H1 (cell line): ENCODE measurements around the gene NKAIN2. TPM values are rescaled to one million over a fixed set of nuclear protein-coding genes. Genes with fewer than 3 reads are reported as not detected.

Experiments
- CTCF ChIA-PET: fragments of 300-600 bp; sonication (Branson Sonifier 250); formaldehyde crosslinking; loops from one replicate; lab custom pipeline; 2021; ENCODE audit not compliant: partially characterized antibody; lab: Charles Lee
- POLR2A ChIA-PET: fragments of 300-600 bp; sonication (Branson Sonifier 250); formaldehyde crosslinking; loops from one replicate; lab custom pipeline; 2021; ENCODE audit warnings: inconsistent platforms; ENCODE audit not compliant: partially characterized antibody; lab: Charles Lee
- DNase-seq, 2 experiments: peaks; one replicate each; pipeline versions ENCODE4 v3.0.0 to v3.0.0-alpha.2; 2010 to 2022; ENCODE audit warnings: low spot score in 2 of 2, low read depth in 1 of 2, mixed read lengths in 1 of 2
- FAIRE-seq: peaks from 2 replicates; lab custom pipeline; 2011; peaks lifted over from hg19 to GRCh38; lab: Jason Lieb, UNC
- H2AFZ ChIP-seq: 2 replicates; pipeline ENCODE4 v1.8.1; 2012; ENCODE audit warnings: low read length, inconsistent platforms
- H2AK5ac ChIP-seq: 2 replicates; pipeline ENCODE4 v1.6.1; 2013; ENCODE audit warnings: low read depth, low read length
- H2BK120ac ChIP-seq: replicated peaks from 2 replicates; pipeline ENCODE3; 2013; ENCODE audit warnings: low read depth, low read length, inconsistent platforms
- H2BK12ac ChIP-seq: 2 replicates; pipeline ENCODE4 v1.6.1; 2013; ENCODE audit warnings: low read depth, low read length
- H2BK15ac ChIP-seq: 2 replicates; pipeline ENCODE4 v1.6.1; 2013; ENCODE audit warnings: low read length
- H2BK20ac ChIP-seq: 2 replicates; pipeline ENCODE4 v1.6.1; 2013; ENCODE audit warnings: low read length
- H2BK5ac ChIP-seq: 2 replicates; pipeline ENCODE4 v1.6.1; 2013; ENCODE audit warnings: low read depth, low read length
- H3K14ac ChIP-seq: 2 replicates; pipeline ENCODE4 v1.6.1; 2013; ENCODE audit warnings: inconsistent platforms; ENCODE audit not compliant: insufficient read length
- H3K18ac ChIP-seq: 2 replicates; pipeline ENCODE4 v1.6.1; 2013; ENCODE audit warnings: low read length; ENCODE audit errors: extremely low read depth
- H3K23ac ChIP-seq: 2 replicates; pipeline ENCODE4 v1.6.1; 2013; ENCODE audit warnings: inconsistent platforms; ENCODE audit not compliant: insufficient read length
- H3K23me2 ChIP-seq: 2 replicates; pipeline ENCODE4 v1.6.1; 2013; ENCODE audit warnings: low read depth, low read length
- H3K27ac ChIP-seq: 2 replicates; pipeline ENCODE4 v1.6.1; 2011; ENCODE audit warnings: low read depth, low read length, inconsistent platforms
- H3K27me3 ChIP-seq, 4 experiments: replicated peaks in 1 of 4; 1 replicate in 1 of 4; 2 replicates in 3 of 4; pipeline versions ENCODE4 v1.6.1 to v1.8.1; 2011 to 2013; ENCODE audit warnings: low read length in 3 of 4, mild to moderate bottlenecking in 3 of 4, inconsistent platforms in 2 of 4, mixed read lengths in 2 of 4, moderate library complexity in 1 of 4; ENCODE audit not compliant: control insufficient read depth in 3 of 4, insufficient read depth in 3 of 4; ENCODE audit errors: extremely low read depth in 1 of 4
- H3K36me3 ChIP-seq, 4 experiments: 2 replicates each; pipeline versions ENCODE4 v1.6.1 to v1.8.1; 2011 to 2013; ENCODE audit warnings: mild to moderate bottlenecking in 4 of 4, low read length in 3 of 4, moderate library complexity in 2 of 4, control low read depth in 1 of 4, inconsistent platforms in 1 of 4; ENCODE audit not compliant: insufficient read depth in 4 of 4, control insufficient read depth in 2 of 4
- H3K4ac ChIP-seq: replicated peaks from 2 replicates; pipeline ENCODE3; 2013; ENCODE audit warnings: low read length, low read depth, mixed read lengths, inconsistent platforms; ENCODE audit not compliant: insufficient read length
- H3K4me1 ChIP-seq, 4 experiments: replicated peaks in 1 of 4; 1 replicate in 1 of 4; 2 replicates in 3 of 4; pipeline versions ENCODE4 v1.6.1 to v1.8.1; 2011 to 2013; ENCODE audit warnings: low read length in 3 of 4, inconsistent platforms in 2 of 4, mixed read lengths in 1 of 4; ENCODE audit not compliant: insufficient read depth in 4 of 4, control insufficient read depth in 3 of 4
- H3K4me2 ChIP-seq, 2 experiments: 2 replicates each; pipeline versions ENCODE4 v1.6.1 to v1.8.1; 2011 to 2013; ENCODE audit warnings: low read depth in 2 of 2, low read length in 2 of 2, control low read depth in 1 of 2, inconsistent platforms in 1 of 2, mild to moderate bottlenecking in 1 of 2; ENCODE audit not compliant: insufficient read depth in 1 of 2
- H3K4me3 ChIP-seq, 4 experiments: fragments of 200-600, 300-600 bp in 1 of 4; sonication (generic), shearing (Covaris generic), sonication (Bioruptor Twin) in 1 of 4; 2 replicates each; pipeline versions ENCODE4 v1.5.1 to v1.8.1; 2011 to 2016; ENCODE audit warnings: low read length in 4 of 4, low read depth in 3 of 4, control low read depth in 2 of 4, inconsistent platforms in 2 of 4, mild to moderate bottlenecking in 2 of 4, mixed read lengths in 1 of 4, moderate library complexity in 1 of 4; ENCODE audit not compliant: insufficient read depth in 2 of 4; ENCODE audit errors: extremely low read depth in 1 of 4
- H3K56ac ChIP-seq: replicated peaks from 2 replicates; pipeline ENCODE3; 2013; ENCODE audit warnings: low read depth, mild to moderate bottlenecking, mixed read lengths, low read length, inconsistent platforms; ENCODE audit not compliant: insufficient read length
- H3K79me1 ChIP-seq: 2 replicates; pipeline ENCODE4 v1.6.1; 2013; ENCODE audit warnings: low read depth, low read length, control low read depth
- H3K79me2 ChIP-seq, 2 experiments: 2 replicates each; pipeline versions ENCODE4 v1.6.1 to v1.8.1; 2012 to 2013; ENCODE audit warnings: low read length in 2 of 2, mild to moderate bottlenecking in 2 of 2, inconsistent platforms in 1 of 2; ENCODE audit not compliant: insufficient read depth in 2 of 2, control insufficient read depth in 1 of 2
- H3K9ac ChIP-seq, 4 experiments: replicated peaks in 1 of 4; 1 replicate in 1 of 4; 2 replicates in 3 of 4; pipeline versions ENCODE4 v1.6.1 to v1.8.1; 2011 to 2013; ENCODE audit warnings: low read depth in 3 of 4, low read length in 3 of 4, control low read depth in 2 of 4, mild to moderate bottlenecking in 2 of 4, moderate library complexity in 2 of 4, inconsistent platforms in 1 of 4; ENCODE audit errors: extremely low read depth in 1 of 4
- H3K9me3 ChIP-seq, 2 experiments: 2 replicates each; pipeline versions ENCODE4 v1.6.1 to v1.8.1; 2012 to 2013; ENCODE audit warnings: mild to moderate bottlenecking in 2 of 2, moderate library complexity in 2 of 2, control low read depth in 1 of 2, inconsistent platforms in 1 of 2, low read depth in 1 of 2, low read length in 1 of 2, mixed read lengths in 1 of 2; ENCODE audit not compliant: insufficient read depth in 2 of 2
- H4K20me1 ChIP-seq, 2 experiments: replicated peaks in 1 of 2; 2 replicates each; pipeline versions ENCODE3 to v1.8.1; 2011 to 2013; ENCODE audit warnings: inconsistent platforms in 2 of 2, low read length in 2 of 2, mild to moderate bottlenecking in 1 of 2; ENCODE audit not compliant: insufficient read depth in 2 of 2, control insufficient read depth in 1 of 2
- H4K5ac ChIP-seq: 2 replicates; pipeline ENCODE4 v1.6.1; 2013; ENCODE audit warnings: low read length, low read depth, mixed read lengths, inconsistent platforms; ENCODE audit not compliant: insufficient read length
- H4K8ac ChIP-seq: 2 replicates; pipeline ENCODE4 v1.8.0; 2013; ENCODE audit warnings: mild to moderate bottlenecking, moderate library complexity, low read length, inconsistent platforms; ENCODE audit not compliant: insufficient read depth; ENCODE audit errors: extremely low read depth
- H4K91ac ChIP-seq: replicated peaks from 2 replicates; pipeline ENCODE3; 2013; ENCODE audit warnings: low read length, mixed read lengths, inconsistent platforms; ENCODE audit not compliant: insufficient read length
- ATF3 ChIP-seq: IDR thresholded peaks from 2 replicates; pipeline ENCODE4 v1.6.1; 2011; ENCODE audit warnings: low read depth, mild to moderate bottlenecking, low read length; ENCODE audit not compliant: insufficient read depth
- BCL11A ChIP-seq, 2 experiments: IDR thresholded peaks; one replicate each; pipeline ENCODE4 v1.6.1; 2011; ENCODE audit warnings: low read depth in 2 of 2, low read length in 2 of 2, mild to moderate bottlenecking in 2 of 2
- BRCA1 ChIP-seq: IDR thresholded peaks from 2 replicates; pipeline ENCODE4 v1.6.1; 2012; ENCODE audit warnings: low read depth, low read length, improper control_type of control experiment
- CEBPB ChIP-seq: IDR thresholded peaks from 2 replicates; pipeline ENCODE4 v1.6.1; 2012; ENCODE audit warnings: low read depth, low read length
- CHD1 ChIP-seq: IDR thresholded peaks from 2 replicates; pipeline ENCODE4 v1.6.1; 2012; ENCODE audit warnings: low read depth, low read length, improper control_type of control experiment
- CREB1 ChIP-seq: IDR thresholded peaks from 2 replicates; pipeline ENCODE4 v1.6.1; 2012; ENCODE audit warnings: inconsistent platforms
- EGR1 ChIP-seq: IDR thresholded peaks from 2 replicates; pipeline ENCODE4 v1.6.1; 2011; ENCODE audit warnings: low read depth, low read length, borderline replicate concordance
- JUN ChIP-seq: IDR thresholded peaks from 2 replicates; pipeline ENCODE4 v1.6.1; 2011; ENCODE audit warnings: low read depth, mild to moderate bottlenecking, improper control_type of control experiment, low read length
- JUND ChIP-seq: IDR thresholded peaks from 2 replicates; pipeline ENCODE4 v1.6.1; 2011; ENCODE audit warnings: mild to moderate bottlenecking, improper control_type of control experiment, low read length
- KDM5A ChIP-seq: fragments of 200-600 bp; IDR thresholded peaks from 2 replicates; pipeline ENCODE4 v1.7.1; 2012; ENCODE audit warnings: mild to moderate bottlenecking, low read length, inconsistent platforms, mixed read lengths
- NANOG ChIP-seq: IDR thresholded peaks from 2 replicates; pipeline ENCODE4 v1.6.1; 2011; ENCODE audit warnings: low read length, low read depth, mild to moderate bottlenecking, inconsistent platforms; ENCODE audit not compliant: insufficient read depth, poor library complexity, severe bottlenecking
- POLR2A ChIP-seq, 2 experiments: IDR thresholded peaks; 1 replicate in 1 of 2; 2 replicates in 1 of 2; pipeline ENCODE4 v1.6.1; 2011; ENCODE audit warnings: low read depth in 2 of 2, low read length in 2 of 2, mild to moderate bottlenecking in 2 of 2; ENCODE audit errors: control extremely low read depth in 1 of 2
- POU5F1 ChIP-seq: IDR thresholded peaks from 2 replicates; pipeline ENCODE4 v1.6.1; 2011; ENCODE audit warnings: low read depth, mild to moderate bottlenecking, low read length, moderate library complexity
- RFX5 ChIP-seq: IDR thresholded peaks from 2 replicates; pipeline ENCODE4 v1.6.1; 2011; ENCODE audit warnings: low read depth, low read length, improper control_type of control experiment, borderline replicate concordance
- RNF2 ChIP-seq: fragments of 200-900, 300-1000 bp; sonication (generic); IDR thresholded peaks from 2 replicates; pipeline ENCODE4 v1.7.1; 2016; ENCODE audit warnings: borderline replicate concordance, low read depth, mild to moderate bottlenecking, antibody characterized with exemption, low read length; ENCODE audit not compliant: poor library complexity, severe bottlenecking; ENCODE audit errors: missing control alignments
- SRF ChIP-seq: IDR thresholded peaks from 2 replicates; pipeline ENCODE4 v1.6.1; 2011; ENCODE audit warnings: mild to moderate bottlenecking, low read depth, low read length, moderate library complexity
- SUZ12 ChIP-seq: fragments of 200-600 bp; sonication (generic); IDR thresholded peaks from 2 replicates; pipeline ENCODE4 v1.6.1; 2012; ENCODE audit warnings: mild to moderate bottlenecking, inconsistent platforms, low read length, moderate library complexity, mixed read lengths
- polyA plus RNA-seq, 7 experiments: library from polyadenylated mRNA; depleted of rRNA in 3 of 7; stranded (reverse) in 5 of 7; unstranded in 2 of 7; fragments of >200 nt in 5 of 7; fragments of 200-250 nt in 2 of 7; gene quantifications; 1 replicate in 5 of 7; 2 replicates in 1 of 7; 4 replicates in 1 of 7; pipeline versions ENCODE4 v1.2.1 to v1.2.3, GENCODE V29; 2011 to 2013; ENCODE audit warnings: missing spikeins in 2 of 7, mixed read lengths in 2 of 7
- total RNA-seq: library from RNA; stranded (reverse); fragmentation: NEBNext Ultra II Directional; extraction: Animal tissue kit (Norgen Biotek cat#: 25700); gene quantifications from 2 replicates; pipeline ENCODE4 v1.2.1, GENCODE V29; 2021

The NKAIN2 gene
- total and polyA plus RNA-seq, 2 of the 8 experiments (the other 6 are each of a cell fraction or from before 2014, with no cell fraction given), result 0.20 to 0.34 TPM

- no peak overlapping the region for H3K14ac ChIP-seq
- no peak overlapping the region for H2AFZ ChIP-seq
- H4K91ac ChIP-seq, result no peak overlapping the region
- H3K79me2 ChIP-seq, result no peaks in the 10 kb centered on the region
- CTCF ChIA-PET, result interaction anchor here (1.4 kb wide), 1 partner anchor 476 kb away, joined by 3 read pairs; no protein-coding TSS in a partner anchor
- no peak overlapping the region for H4K8ac ChIP-seq
- POLR2A ChIA-PET, result no interaction called here
- H3K4me2 ChIP-seq, result no peak overlapping the region
- H2BK20ac ChIP-seq, result no peak overlapping the region
- H2BK120ac ChIP-seq, result no peak overlapping the region
- no peaks in the 10 kb centered on the region for H3K79me1 ChIP-seq
- no peak for FAIRE-seq
- no peak overlapping the region for H3K23ac ChIP-seq
- no peak overlapping the region for H3K56ac ChIP-seq
- H3K27ac ChIP-seq, result no peak overlapping the region
- H4K20me1 ChIP-seq, result no peaks in the 10 kb centered on the region
- H2BK15ac ChIP-seq, result no peak overlapping the region
- no peak overlapping the region for H2BK5ac ChIP-seq
- no peak overlapping the region for H2BK12ac ChIP-seq
- no peak overlapping the region for H4K5ac ChIP-seq
- H3K23me2 ChIP-seq, result no peaks in the 10 kb centered on the region
- H3K27me3 ChIP-seq, result no peaks in the 10 kb centered on the region
- no peak overlapping the region for H2AK5ac ChIP-seq
- DNase-seq, result no peak
- H3K18ac ChIP-seq, result no peak overlapping the region
- no peak overlapping the region for H3K4me3 ChIP-seq
- no peak overlapping the region for H3K9ac ChIP-seq
- no peaks in the 10 kb centered on the region for H3K36me3 ChIP-seq
- no peak overlapping the region for H3K4ac ChIP-seq
- H3K9me3 ChIP-seq, result no peaks in the 10 kb centered on the region
- peaks cover 0 to 5% (median 0%) of the 10 kb centered on the region in 4 experiments; a peak in 1 of 7 replicates for H3K4me1 ChIP-seq
- TF ChIP-seq CEBPB (no peak), POU5F1 (no peak), EGR1 (no peak), BRCA1 (no peak), NANOG (no peak), RFX5 (no peak), JUN (no peak), BCL11A (IDR thresholded peaks at IDR 0.05; ENCODE audit: low read depth in 2 of 2, low read length in 2 of 2) (no peak), SUZ12 (no peak), SRF (no peak), RNF2 (no peak), KDM5A (no peak), CREB1 (no peak), POLR2A (IDR thresholded peaks at IDR 0.05; ENCODE audit: control extremely low read depth in 1 of 2, low read depth in 2 of 2, low read length in 2 of 2) (no peak), JUND (no peak), CHD1 (no peak), ATF3 (no peak)
These were observed 993.6 kb downstream of the NKAIN2 start for GRCh38 chr6:124797224-124797623.
